Stimulated activated naive CD4-positive, alpha-beta T cell treated with Interleukin-2 at 50 U/mL for 16 hours (primary cell): ENCODE results near the gene TPBGL.

Experiments
- DNase-seq: peaks from one replicate; lab custom pipeline; 2025; lab: John Stamatoyannopoulos, UW

The TPBGL gene

GRCh38 chr11:75246006-75246670 is 5.6 kb downstream of the TPBGL start:
- DNase-seq: no peak

- no peak for DNase-seq
Observed at GRCh38 chr11:75246671-75247350, 6.2 kb downstream of the TPBGL start.

- no peak for DNase-seq
Observed at GRCh38 chr11:75248924-75249256, 8.3 kb downstream of the TPBGL start.

GRCh38 chr11:75249704-75250103 is 9.1 kb downstream of the TPBGL start:
- no peak for DNase-seq

GRCh38 chr11:75254326-75254725 is 13.8 kb downstream of the TPBGL start:
- no peak for DNase-seq

- DNase-seq: no peak
Observed at GRCh38 chr11:75260396-75261170, 20.0 kb downstream of the TPBGL start.

GRCh38 chr11:75261902-75262361 is 21.4 kb downstream of the TPBGL start:
- DNase-seq: no peak

GRCh38 chr11:75262436-75262835 is 21.9 kb downstream of the TPBGL start:
- DNase-seq: no peak

GRCh38 chr11:75262961-75263852 is 22.6 kb downstream of the TPBGL start:
- no peak for DNase-seq

GRCh38 chr11:75263944-75264349 is 23.4 kb downstream of the TPBGL start:
- no peak for DNase-seq

- no peak for DNase-seq
Observed at GRCh38 chr11:75264356-75264755, 23.8 kb downstream of the TPBGL start.

GRCh38 chr11:75264971-75265370 is 24.4 kb downstream of the TPBGL start:
- no peak for DNase-seq

- no peak for DNase-seq
Observed at GRCh38 chr11:75265851-75266531, 25.4 kb downstream of the TPBGL start.

- DNase-seq: no peak
Observed at GRCh38 chr11:75267171-75267970, 26.8 kb downstream of the TPBGL start.

- no peak for DNase-seq
Observed at GRCh38 chr11:75268626-75269366, 28.2 kb downstream of the TPBGL start.

GRCh38 chr11:75269367-75269660 is 28.7 kb downstream of the TPBGL start:
- DNase-seq: no peak

- DNase-seq: no peak
Observed at GRCh38 chr11:75269896-75270295, 29.3 kb downstream of the TPBGL start.

- DNase-seq: no peak
Observed at GRCh38 chr11:75270896-75271418, 30.4 kb downstream of the TPBGL start.

- no peak for DNase-seq
Observed at GRCh38 chr11:75271730-75272129, 31.2 kb downstream of the TPBGL start.

GRCh38 chr11:75272391-75272790 is 31.8 kb downstream of the TPBGL start:
- no peak for DNase-seq
